Thoracic aorta (tissue), 2 donors: ENCODE results near the gene TBC1D19. TPM values are rescaled to one million over a fixed set of nuclear protein-coding genes. Genes with fewer than 3 reads are reported as not detected.

ENCODE experiments used
- ATAC-seq: fragments of 150-250 bp; one replicate; pipeline ENCODE4 v1.8.0; 2017; ENCODE audit warnings: low read depth; ENCODE audit not compliant: insufficient number of reproducible peaks, low FRiP score
- DNase-seq: peaks from one replicate; pipeline ENCODE4 v3.0.0-alpha.2; 2020; ENCODE audit warnings: low spot score
- H3K27ac ChIP-seq, 2 donors: fragments of 200-600 bp; sonication (generic); 1 replicate in 1 of 2; 2 replicates in 1 of 2; pipeline ENCODE4 v1.5.1; 2016; ENCODE audit warnings: mild to moderate bottlenecking in 2 of 2, moderate library complexity in 2 of 2
- H3K27me3 ChIP-seq: fragments of 200-600 bp; sonication (generic); replicated peaks from 2 replicates; pipeline ENCODE4 v1.6.0; 2016; ENCODE audit warnings: mild to moderate bottlenecking; ENCODE audit not compliant: insufficient read depth
- H3K36me3 ChIP-seq: fragments of 200-600 bp; sonication (generic); one replicate; pipeline ENCODE4 v1.5.1; 2016
- H3K4me1 ChIP-seq, 2 donors: fragments of 200-600 bp; sonication (generic); 1 replicate in 1 of 2; 2 replicates in 1 of 2; pipeline versions ENCODE4 v1.5.1 to v1.6.0; 2016; ENCODE audit warnings: low read depth in 2 of 2, mild to moderate bottlenecking in 1 of 2; ENCODE audit not compliant: control insufficient read depth in 1 of 2
- H3K4me3 ChIP-seq: fragments of 200-600 bp; sonication (generic); 2 replicates; pipeline ENCODE4 v1.5.1; 2016; ENCODE audit warnings: mild to moderate bottlenecking
- H3K9me3 ChIP-seq: fragments of 200-600 bp; sonication (generic); 2 replicates; pipeline ENCODE4 v1.5.1; 2016
- total RNA-seq, 2 donors: library from RNA; depleted of rRNA; stranded (reverse); fragments of >200 nt; gene quantifications; one replicate each; pipeline versions ENCODE4 v1.1.0 to v1.2.3, GENCODE V29; 2016
- TF ChIP-seq, protein P1 (sequence below): fragments of 200-600 bp; sonication (generic); IDR thresholded peaks from one replicate; pipeline ENCODE4 v1.5.1; 2019; ENCODE audit warnings: antibody characterized with exemption

TBC1D19 gene
- total RNA-seq, 2 donors from 2014 or later: 9.1 to 19.4 TPM

DNA sequence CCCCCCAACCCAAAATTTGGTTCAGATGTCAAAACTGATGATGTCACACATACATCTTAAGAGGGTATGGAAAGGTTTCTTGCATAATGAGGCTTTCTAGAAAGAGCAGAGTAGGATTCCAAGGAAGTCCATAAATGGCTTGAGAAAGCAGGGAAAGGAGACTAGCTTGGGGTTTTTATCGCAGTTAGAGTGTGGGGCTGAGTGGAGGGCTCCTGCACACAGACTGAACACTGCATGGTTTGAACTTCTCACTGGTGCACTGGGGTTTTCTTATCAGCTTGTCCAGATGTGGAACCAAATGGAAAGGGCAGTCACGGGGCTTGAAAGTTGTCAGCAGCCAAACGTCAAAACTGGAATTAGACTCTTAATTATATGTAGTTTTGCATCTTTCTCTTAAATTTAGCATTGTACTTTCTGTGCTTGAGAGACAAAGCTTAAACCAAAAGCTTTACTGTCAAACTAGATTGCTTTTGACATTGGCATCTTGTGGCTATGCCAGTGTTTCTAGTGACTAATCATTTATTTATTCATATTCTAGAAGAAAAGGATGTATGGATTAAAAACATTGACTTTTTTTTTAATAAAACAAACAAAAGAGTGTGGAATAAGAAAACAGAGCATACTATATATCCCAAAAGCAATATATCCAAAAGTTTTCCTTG, 198.4 kb downstream of the TBC1D19 start:
- no peak overlapping the region for H3K4me3 ChIP-seq

DNA sequence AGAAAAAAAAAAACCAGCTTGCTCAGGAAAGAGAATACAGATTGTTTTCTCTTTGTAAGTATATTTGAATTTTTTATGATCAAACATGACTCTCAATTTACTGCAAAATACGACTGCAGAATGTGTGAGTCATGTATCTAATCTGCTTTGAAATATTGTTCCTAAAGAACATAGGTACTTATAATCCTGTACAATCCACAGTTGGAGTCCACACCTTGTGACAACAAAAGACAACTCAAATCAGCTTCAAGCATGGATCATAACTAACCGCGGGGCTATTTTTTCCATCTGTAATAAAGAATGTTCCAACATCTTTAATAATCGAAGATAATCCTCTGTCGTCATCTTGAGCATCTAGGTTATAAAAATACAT, 198.9 kb downstream of the TBC1D19 start:
- TF ChIP-seq, protein P1, sequence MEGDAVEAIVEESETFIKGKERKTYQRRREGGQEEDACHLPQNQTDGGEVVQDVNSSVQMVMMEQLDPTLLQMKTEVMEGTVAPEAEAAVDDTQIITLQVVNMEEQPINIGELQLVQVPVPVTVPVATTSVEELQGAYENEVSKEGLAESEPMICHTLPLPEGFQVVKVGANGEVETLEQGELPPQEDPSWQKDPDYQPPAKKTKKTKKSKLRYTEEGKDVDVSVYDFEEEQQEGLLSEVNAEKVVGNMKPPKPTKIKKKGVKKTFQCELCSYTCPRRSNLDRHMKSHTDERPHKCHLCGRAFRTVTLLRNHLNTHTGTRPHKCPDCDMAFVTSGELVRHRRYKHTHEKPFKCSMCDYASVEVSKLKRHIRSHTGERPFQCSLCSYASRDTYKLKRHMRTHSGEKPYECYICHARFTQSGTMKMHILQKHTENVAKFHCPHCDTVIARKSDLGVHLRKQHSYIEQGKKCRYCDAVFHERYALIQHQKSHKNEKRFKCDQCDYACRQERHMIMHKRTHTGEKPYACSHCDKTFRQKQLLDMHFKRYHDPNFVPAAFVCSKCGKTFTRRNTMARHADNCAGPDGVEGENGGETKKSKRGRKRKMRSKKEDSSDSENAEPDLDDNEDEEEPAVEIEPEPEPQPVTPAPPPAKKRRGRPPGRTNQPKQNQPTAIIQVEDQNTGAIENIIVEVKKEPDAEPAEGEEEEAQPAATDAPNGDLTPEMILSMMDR: no peak
- Histone ChIP-seq H3K9me3 (no peaks in the 10 kb centered on the region), H3K4me3 (no peak overlapping the region), H3K36me3 (no peaks in the 10 kb centered on the region), H3K27me3 (no peaks in the 10 kb centered on the region), H3K4me1 (peaks cover 18 to 42% of the 10 kb centered on the region in 2 donors), H3K27ac (no peak overlapping the region)
- DNase-seq (no peak), ATAC-seq (no peak)

More for the DNA sequence above, 198.4 kb downstream of the TBC1D19 start:
- TF ChIP-seq, protein P1: no peak
- DNase-seq (no peak), ATAC-seq (no peak)
- Histone ChIP-seq H3K36me3 (no peaks in the 10 kb centered on the region), H3K27ac (no peak overlapping the region), H3K9me3 (no peaks in the 10 kb centered on the region), H3K4me1 (peaks cover 13 to 37% of the 10 kb centered on the region in 2 donors), H3K27me3 (no peaks in the 10 kb centered on the region)

DNA sequence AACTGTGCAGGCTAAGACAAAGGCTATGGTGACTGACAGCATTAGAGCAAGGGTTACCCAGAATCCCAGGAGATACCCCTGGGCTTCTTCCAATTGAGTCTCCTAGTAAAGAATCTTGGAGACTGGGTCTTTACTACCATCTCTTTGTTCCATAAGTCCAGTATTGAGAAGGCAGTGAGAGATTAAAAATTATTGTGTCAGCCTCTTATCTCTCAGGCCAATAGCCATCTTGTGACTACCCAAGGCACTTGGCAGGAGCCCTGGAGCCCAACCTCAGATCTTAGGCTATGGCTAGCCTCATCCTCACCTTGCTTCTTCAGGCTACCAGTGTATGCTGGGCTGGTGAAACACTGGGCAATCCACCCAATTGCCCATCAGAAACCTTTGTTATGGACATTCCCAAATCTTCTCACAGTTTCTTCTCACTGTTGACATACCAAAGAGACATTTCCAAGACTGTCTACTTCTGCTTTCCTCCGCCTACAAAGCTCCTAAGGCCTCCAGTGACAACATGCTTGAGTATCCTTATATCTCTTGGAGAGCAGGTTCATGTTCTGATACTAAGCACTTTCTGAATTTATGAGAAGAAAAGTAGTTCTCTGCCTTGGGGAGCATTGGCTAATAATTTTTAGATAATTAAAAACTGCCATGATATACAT, 200.5 kb downstream of the TBC1D19 start:
- ATAC-seq: no peak
- Histone ChIP-seq H3K4me1 (peaks cover 19 to 47% of the 10 kb centered on the region in 2 donors), H3K36me3 (no peaks in the 10 kb centered on the region)

DNA sequence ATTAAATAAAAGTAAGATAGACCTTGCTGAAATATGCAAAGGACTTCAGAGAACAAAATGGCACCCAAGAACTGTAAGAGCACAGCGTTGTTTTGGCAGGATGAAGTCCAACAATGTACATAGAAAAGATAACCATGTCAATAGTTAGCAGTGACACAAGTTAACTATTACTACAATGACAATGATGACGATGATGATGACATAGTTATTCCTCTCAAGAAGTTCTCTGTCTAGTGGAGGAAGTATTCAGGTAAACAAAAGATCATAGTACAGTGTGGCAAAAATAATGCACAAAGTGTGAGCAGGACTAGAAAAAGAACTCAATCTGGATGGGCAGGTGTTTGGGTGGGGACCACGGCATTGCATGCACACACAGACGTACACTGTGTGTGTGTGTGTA, 201.4 kb downstream of the TBC1D19 start:
- TF ChIP-seq, protein P1: no peak
- Histone ChIP-seq H3K27ac (no peak overlapping the region), H3K27me3 (no peaks in the 10 kb centered on the region), H3K4me3 (no peak overlapping the region), H3K9me3 (no peaks in the 10 kb centered on the region), H3K4me1 (peaks cover 15 to 37% of the 10 kb centered on the region in 2 donors), H3K36me3 (no peaks in the 10 kb centered on the region)
- no peak for DNase-seq
- no peak for ATAC-seq

More for the DNA sequence above, 200.5 kb downstream of the TBC1D19 start:
- Histone ChIP-seq H3K9me3 (no peaks in the 10 kb centered on the region), H3K4me3 (no peak overlapping the region), H3K27ac (no peak overlapping the region), H3K27me3 (no peaks in the 10 kb centered on the region)
- DNase-seq: no peak
- TF ChIP-seq, protein P1: no peak

DNA sequence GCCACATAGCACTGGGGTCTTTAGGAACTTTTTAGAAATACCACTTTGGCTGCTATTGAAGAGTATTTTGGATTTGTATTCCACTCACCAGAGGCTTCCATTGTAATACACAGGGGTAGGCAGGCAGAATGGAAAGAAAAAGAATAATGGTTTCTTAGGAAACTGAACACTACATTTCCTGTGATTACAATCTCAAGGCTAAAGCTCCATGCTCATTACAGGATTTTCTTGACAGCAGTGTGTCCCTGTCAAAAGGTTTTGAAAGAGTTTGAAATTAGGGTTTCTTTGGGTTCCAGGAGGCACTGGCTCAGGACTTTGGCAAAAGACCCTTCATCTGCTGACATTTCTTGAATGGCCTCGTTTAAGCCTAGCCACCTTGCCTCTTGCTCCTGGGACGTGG, 201.9 kb downstream of the TBC1D19 start:
- Histone ChIP-seq H3K4me3 (no peak overlapping the region), H3K9me3 (no peaks in the 10 kb centered on the region), H3K27ac (no peak overlapping the region), H3K27me3 (no peaks in the 10 kb centered on the region), H3K36me3 (no peaks in the 10 kb centered on the region), H3K4me1 (peaks cover 15 to 32% of the 10 kb centered on the region in 2 donors)
- TF ChIP-seq, protein P1: no peak
- ATAC-seq: no peak
- DNase-seq: no peak
